ENCODE results near the gene OR51V1.
"Not testable (repeated sequence)": the region's sequence is repeated elsewhere in the genome, so short reads cannot be mapped to it uniquely, and the experiment has no call there.

The OR51V1 gene

DNA sequence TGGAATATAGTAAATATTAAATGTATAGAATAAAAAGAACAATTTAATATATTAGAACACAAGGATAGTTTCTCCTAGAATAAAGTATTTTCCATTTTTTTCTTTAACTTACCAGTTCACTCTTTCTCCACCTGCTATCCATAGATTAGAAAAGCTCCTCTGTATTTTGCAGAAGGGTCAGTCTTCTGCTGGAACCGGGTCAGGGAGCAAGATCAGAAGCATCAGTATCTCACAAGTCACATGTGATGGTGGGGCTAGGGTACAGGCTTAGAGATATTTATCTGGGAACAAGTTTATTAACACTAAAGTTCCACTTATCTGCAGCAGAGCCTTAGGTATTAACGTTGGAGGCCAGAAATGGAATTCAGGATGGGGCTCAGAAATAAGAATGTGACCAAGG is 28.6 kb downstream of the OR51V1 start:
- no peak for DNase-seq (ENCODE audit: low read depth in 3 of 3)

- not testable (repeated sequence) for DNase-seq (ENCODE audit: low read depth in 3 of 3)
Observed at GRCh38 chr11:5165898-5166297, 34.6 kb downstream of the OR51V1 start.

GRCh38 chr11:5164807-5165206 is 35.7 kb downstream of the OR51V1 start:
- DNase-seq (ENCODE audit: low read depth in 3 of 3): not testable (repeated sequence)

DNA sequence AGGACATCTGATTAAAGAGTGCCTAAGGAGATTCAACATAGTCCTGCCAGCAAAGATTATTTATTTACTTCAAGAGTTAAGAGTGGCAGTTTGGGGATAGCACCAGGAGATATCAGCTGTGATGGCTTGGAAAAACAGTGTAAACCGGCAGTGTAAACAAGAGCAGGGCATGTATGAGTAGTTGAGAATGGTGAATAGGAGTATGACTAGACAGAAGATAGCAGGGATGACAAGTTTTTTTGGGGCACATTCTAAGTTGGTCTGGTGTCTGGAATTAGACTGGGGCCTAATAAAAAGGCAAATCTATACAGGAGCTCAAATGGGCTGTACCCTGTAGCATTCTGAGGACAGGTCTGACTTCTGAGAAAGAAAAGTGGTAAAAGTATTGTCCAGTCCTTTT is 39.4 kb downstream of the OR51V1 start:
- DNase-seq (ENCODE audit: low read depth in 3 of 3): not testable (repeated sequence)

GRCh38 chr11:5160217-5160616 is 40.3 kb downstream of the OR51V1 start:
- not testable (repeated sequence) for DNase-seq (ENCODE audit: low read depth in 3 of 3)

DNA sequence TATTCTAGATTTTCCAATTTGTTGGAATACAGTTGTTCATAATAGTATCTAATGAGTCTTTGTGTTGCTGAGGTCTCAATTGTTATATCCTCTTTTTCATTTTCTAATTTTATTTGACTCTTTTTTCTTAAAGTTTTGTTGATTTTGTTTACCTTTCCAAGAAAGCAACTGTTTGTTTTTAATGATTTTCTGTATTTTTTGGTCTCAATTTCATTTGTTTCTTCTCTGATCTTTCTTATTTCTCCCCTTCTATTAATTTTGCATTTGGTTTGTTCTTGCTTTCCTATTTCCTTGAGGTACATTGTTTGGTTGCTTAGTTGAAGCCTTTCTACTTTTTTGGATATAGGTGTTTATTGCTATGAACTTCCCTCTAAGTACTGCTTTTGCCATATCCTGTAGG is 40.7 kb downstream of the OR51V1 start:
- DNase-seq (ENCODE audit: low read depth in 3 of 3): no peak

DNA sequence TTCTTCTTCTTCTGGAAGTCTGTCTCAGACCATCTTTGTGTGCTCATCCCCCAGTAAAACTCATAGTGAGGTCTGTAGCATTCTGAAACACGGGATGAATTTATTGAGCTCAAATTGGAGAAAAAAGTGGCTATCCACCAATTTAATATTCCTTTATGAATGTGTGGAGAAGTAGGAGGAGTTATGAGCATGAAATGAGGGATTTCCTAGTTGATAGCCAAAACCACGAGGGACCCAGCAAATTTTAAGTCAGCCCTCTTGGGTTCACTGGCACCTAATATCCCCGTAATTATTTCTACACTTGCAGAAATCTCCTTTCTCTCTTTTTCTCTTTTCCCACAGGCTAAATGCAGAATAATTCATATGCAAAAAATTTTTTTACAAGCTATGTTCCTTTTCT is 45.8 kb downstream of the OR51V1 start, which contains the start of gene OR52A1:
Gene OR52A1, minus strand, starts transcription at position 101 of the 400 bp plus-strand sequence. CDS start 2,388 bp downstream, outside the sequence.
- DNase-seq (ENCODE audit: low read depth in 3 of 3): no peak

GRCh38 chr11:5153574-5154431 is 46.7 kb downstream of the OR51V1 start:
- DNase-seq (ENCODE audit: low read depth in 3 of 3): no peak

- no peak for DNase-seq (ENCODE audit: low read depth in 3 of 3)
Observed at GRCh38 chr11:5151713-5152153, 48.7 kb downstream of the OR51V1 start.
